ENCODE data around the gene MARK2.
A peak's percentile ranks its signal among the peaks of the same experiment; 100 is the strongest.
"Not testable (repeated sequence)": the region's sequence is repeated elsewhere in the genome, so short reads cannot be mapped to it uniquely, and the experiment has no call there.

The MARK2 gene

GRCh38 chr11:63838678-63839507 is at the start of gene MARK2:
Gene MARK2, plus strand, starts transcription at chr11:63839110. Its CDS starts 397 bp downstream, at chr11:63839507.
- peak; percentile 99 for DNase-seq (ENCODE audit: low read depth)

- no peak for DNase-seq (ENCODE audit: low read depth)
Observed at GRCh38 chr11:63791495-63792167, 47.3 kb upstream of the MARK2 start.

GRCh38 chr11:63793161-63793560 is 45.7 kb upstream of the MARK2 start:
- no peak for DNase-seq (ENCODE audit: low read depth)

GRCh38 chr11:63795066-63795465 is 43.8 kb upstream of the MARK2 start:
- no peak for DNase-seq (ENCODE audit: low read depth)

- no peak for DNase-seq (ENCODE audit: low read depth)
Observed at GRCh38 chr11:63800921-63801320, 38.0 kb upstream of the MARK2 start.

- DNase-seq (ENCODE audit: low read depth), result no peak
Observed at GRCh38 chr11:63802637-63803414, 36.1 kb upstream of the MARK2 start.

- no peak for DNase-seq (ENCODE audit: low read depth)
Observed at GRCh38 chr11:63804259-63804658, 34.7 kb upstream of the MARK2 start.

GRCh38 chr11:63805844-63806415 is 33.0 kb upstream of the MARK2 start:
- DNase-seq (ENCODE audit: low read depth), result no peak

- not testable (repeated sequence) for DNase-seq (ENCODE audit: low read depth)
Observed at GRCh38 chr11:63810383-63810782, 28.5 kb upstream of the MARK2 start.

- DNase-seq (ENCODE audit: low read depth), result no peak
Observed at GRCh38 chr11:63811522-63811921, 27.4 kb upstream of the MARK2 start.

GRCh38 chr11:63813035-63813562 is 25.8 kb upstream of the MARK2 start, which contains the start of gene SPINDOC:
Gene SPINDOC, plus strand, starts transcription at chr11:63813456. Its CDS starts 231 bp downstream, at chr11:63813687.
- peak; percentile 62 for DNase-seq (ENCODE audit: low read depth)

GRCh38 chr11:63813563-63814382 is 25.1 kb upstream of the MARK2 start:
- DNase-seq (ENCODE audit: low read depth), result peak; percentile 5

- DNase-seq (ENCODE audit: low read depth), result no peak
Observed at GRCh38 chr11:63814383-63814736, 24.6 kb upstream of the MARK2 start.

GRCh38 chr11:63816166-63816565 is 22.7 kb upstream of the MARK2 start:
- DNase-seq (ENCODE audit: low read depth), result no peak

GRCh38 chr11:63816732-63817131 is 22.2 kb upstream of the MARK2 start:
- no peak for DNase-seq (ENCODE audit: low read depth)

GRCh38 chr11:63817758-63818498 is 21.0 kb upstream of the MARK2 start:
- DNase-seq (ENCODE audit: low read depth), result no peak

- DNase-seq (ENCODE audit: low read depth), result no peak
Observed at GRCh38 chr11:63818609-63819008, 20.3 kb upstream of the MARK2 start.

- no peak for DNase-seq (ENCODE audit: low read depth)
Observed at GRCh38 chr11:63821411-63821810, 17.5 kb upstream of the MARK2 start.

GRCh38 chr11:63826471-63827190 is 12.3 kb upstream of the MARK2 start:
- DNase-seq (ENCODE audit: low read depth), result no peak

Measured in T-helper 22 cell (primary cell).